Adrenal gland (tissue), 12 donors: ENCODE data around the gene HRH2. TPM values are rescaled to one million over a fixed set of nuclear protein-coding genes. Genes with fewer than 3 reads are reported as not detected.

Experiments
- DNase-seq, 7 donors: peaks; one replicate each; pipeline ENCODE4 v3.0.0-alpha.2; 2019 to 2020
- H3K27ac ChIP-seq, 5 donors: fragments of 200-600 bp; sonication (generic) in 4 of 5; 1 replicate in 3 of 5; 2 replicates in 2 of 5; pipeline versions ENCODE4 v1.5.1 to v1.8.0; 2016 to 2020; ENCODE audit warnings: mild to moderate bottlenecking in 1 of 5
- H3K27me3 ChIP-seq: fragments of 200-600 bp; 2 replicates; pipeline ENCODE4 v1.8.0; 2021
- H3K36me3 ChIP-seq, 2 donors: fragments of 200-600 bp; replicated peaks in 1 of 2; 1 replicate in 1 of 2; 2 replicates in 1 of 2; pipeline versions ENCODE4 v1.5.1 to v1.8.0; 2018 to 2022
- H3K4me1 ChIP-seq, 2 donors: fragments of 200-600 bp; replicated peaks in 1 of 2; 1 replicate in 1 of 2; 2 replicates in 1 of 2; pipeline versions ENCODE4 v1.5.1 to v1.8.0; 2018 to 2021
- H3K4me3 ChIP-seq, 4 donors: fragments of 200-600 bp; sonication (generic) in 3 of 4; one replicate each; pipeline ENCODE4 v1.5.1; 2016 to 2018
- H3K9me3 ChIP-seq, 3 donors: fragments of 200-600 bp; sonication (generic) in 1 of 3; replicated peaks in 1 of 3; 1 replicate in 2 of 3; 2 replicates in 1 of 3; pipeline versions ENCODE4 v1.5.1 to v1.8.0; 2016 to 2021
- POLR2A ChIP-seq, 2 donors: fragments of 450-650 bp; IDR thresholded peaks; one replicate each; pipeline ENCODE4 v1.6.1; 2017; ENCODE audit warnings: antibody characterized with exemption in 2 of 2, mild to moderate bottlenecking in 2 of 2, moderate library complexity in 1 of 2
- WGBS, 4 donors: extraction: QIAGEN DNeasy Blood & Tissue Kit in 2 of 4; methylation state at CpG; one replicate each; pipeline versions ENCODE4 v1.1.5 to v1.1.7; 2013 to 2017; 5-methylcytosine and 5-hydroxymethylcytosine counted together
- intact Hi-C, 2 donors: fragments of 100-400 bp; cut with DNase I; formaldehyde crosslinking; loops; one replicate each; pipeline versions ENCODE4 v1.14.1 to v1.15.0; 2022 to 2023
- polyA plus RNA-seq, 3 donors: library from polyadenylated mRNA; stranded (reverse); fragments of 200-250 nt in 2 of 3; fragments of 350-450 nt in 1 of 3; fragmentation: Illumina TruSeq in 1 of 3; extraction: RNeasy Lipid Tissue Mini Kit (QIAGEN cat#74804) in 1 of 3; gene quantifications; one replicate each; pipeline ENCODE4 v1.2.3, GENCODE V29; 2013 to 2014
- total RNA-seq, 9 donors: library from RNA; depleted of rRNA in 4 of 9; stranded (reverse); fragments of >200 nt in 4 of 9; fragments of 120-200 nt in 1 of 9; fragmentation: NEBNext Ultra II Directional in 1 of 9; extraction: Animal tissue kit (Norgen Biotek cat#: 25700) in 1 of 9; gene quantifications; one replicate each; pipeline versions ENCODE4 v1.1.0 to v1.2.4, GENCODE V29; 2013 to 2023
- TF ChIP-seq, protein P1 (sequence below), 6 experiments: fragments of 450-650 bp in 4 of 6; fragments of 200-600 bp in 2 of 6; sonication (generic) in 1 of 6; IDR thresholded peaks; 1 replicate in 5 of 6; 2 replicates in 1 of 6; pipeline versions ENCODE4 v1.5.1 to v1.8.0; 2016 to 2021; ENCODE audit warnings: antibody characterized with exemption in 6 of 6, mild to moderate bottlenecking in 2 of 6, moderate library complexity in 1 of 6
- donor health status: healthy with polysubstance abuse.
- donor health status: Bipolar disorder and iron deficiency.
- donor health status: DM: yes; HTN: yes; CAD: no.
- donor health status: DM: no; HTN: no; CAD: no.
- donor health status: DM: no; HTN: no; CAD: no.
- donor health status: DM: yes; HTN: yes; CAD: no.

The HRH2 gene
- total and polyA plus RNA-seq, 12 donors: 0.22 to 7.3 (median 3.1) TPM

- TF ChIP-seq, protein P1, sequence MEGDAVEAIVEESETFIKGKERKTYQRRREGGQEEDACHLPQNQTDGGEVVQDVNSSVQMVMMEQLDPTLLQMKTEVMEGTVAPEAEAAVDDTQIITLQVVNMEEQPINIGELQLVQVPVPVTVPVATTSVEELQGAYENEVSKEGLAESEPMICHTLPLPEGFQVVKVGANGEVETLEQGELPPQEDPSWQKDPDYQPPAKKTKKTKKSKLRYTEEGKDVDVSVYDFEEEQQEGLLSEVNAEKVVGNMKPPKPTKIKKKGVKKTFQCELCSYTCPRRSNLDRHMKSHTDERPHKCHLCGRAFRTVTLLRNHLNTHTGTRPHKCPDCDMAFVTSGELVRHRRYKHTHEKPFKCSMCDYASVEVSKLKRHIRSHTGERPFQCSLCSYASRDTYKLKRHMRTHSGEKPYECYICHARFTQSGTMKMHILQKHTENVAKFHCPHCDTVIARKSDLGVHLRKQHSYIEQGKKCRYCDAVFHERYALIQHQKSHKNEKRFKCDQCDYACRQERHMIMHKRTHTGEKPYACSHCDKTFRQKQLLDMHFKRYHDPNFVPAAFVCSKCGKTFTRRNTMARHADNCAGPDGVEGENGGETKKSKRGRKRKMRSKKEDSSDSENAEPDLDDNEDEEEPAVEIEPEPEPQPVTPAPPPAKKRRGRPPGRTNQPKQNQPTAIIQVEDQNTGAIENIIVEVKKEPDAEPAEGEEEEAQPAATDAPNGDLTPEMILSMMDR (IDR thresholded peaks at IDR 0.05): no peak
- no peak for TF ChIP-seq POLR2A (IDR thresholded peaks at IDR 0.05)
- H3K27me3 ChIP-seq: no peaks in the 10 kb centered on the region
- 47 to 80% (median 73%) methylated on average over 6 to 13 of the region's 13 CpGs for WGBS, 4 donors
- no peak overlapping the region for H3K27ac ChIP-seq
- intact Hi-C loops: no loop called here
- H3K4me3 ChIP-seq: no peak overlapping the region
- DNase-seq: peak in 2 of 7 donors; percentile 4 to 44
- H3K36me3 ChIP-seq: no peaks in the 10 kb centered on the region
- no peaks in the 10 kb centered on the region for H3K9me3 ChIP-seq
- H3K4me1 ChIP-seq: no peaks in the 10 kb centered on the region
Measured at GRCh38 chr5:175709276-175709781, 51.5 kb downstream of the HRH2 start.

- WGBS, 4 donors: 63 to 80% (median 74%) methylated on average over 1 to 6 of the region's 6 CpGs
- Histone ChIP-seq H3K4me1 (no peaks in the 10 kb centered on the region), H3K9me3 (no peaks in the 10 kb centered on the region), H3K36me3 (no peaks in the 10 kb centered on the region), H3K4me3 (no peak overlapping the region), H3K27me3 (no peaks in the 10 kb centered on the region), H3K27ac (no peak overlapping the region)
- peak in 2 of 7 donors; percentile 9 to 24 for DNase-seq
- TF ChIP-seq, protein P1 (IDR thresholded peaks at IDR 0.05): no peak
- TF ChIP-seq POLR2A (IDR thresholded peaks at IDR 0.05): no peak
- intact Hi-C loops: no loop called here
Measured at GRCh38 chr5:175710326-175710725, 52.5 kb downstream of the HRH2 start.

DNA sequence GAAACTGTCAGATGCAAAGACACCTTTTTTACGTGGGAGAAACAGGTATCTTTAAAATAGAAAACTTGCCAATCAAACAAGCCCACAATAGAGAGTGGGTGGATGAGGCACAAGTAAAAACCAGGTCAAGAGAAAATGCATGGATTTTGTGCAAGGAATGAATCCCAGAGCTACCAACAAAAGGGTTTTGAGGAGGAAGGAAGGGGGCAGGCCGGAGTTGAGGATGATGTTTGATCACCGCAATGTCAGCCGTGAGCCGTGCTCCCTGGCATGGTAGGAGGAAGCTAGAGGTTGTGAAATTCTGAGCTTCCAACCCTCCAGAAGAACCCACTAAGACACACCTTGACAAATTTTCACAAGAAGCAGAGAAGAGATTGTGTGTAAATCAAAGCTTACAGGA, 53.2 kb downstream of the HRH2 start:
- H3K9me3 ChIP-seq: no peaks in the 10 kb centered on the region
- TF ChIP-seq, protein P1 (IDR thresholded peaks at IDR 0.05): no peak
- no peak for TF ChIP-seq POLR2A (IDR thresholded peaks at IDR 0.05)
- no peak overlapping the region for H3K27ac ChIP-seq
- no peaks in the 10 kb centered on the region for H3K36me3 ChIP-seq
- 78 to 85% (median 80%) methylated on average over 5 of the region's 5 CpGs for WGBS, 4 donors
- H3K4me1 ChIP-seq: no peaks in the 10 kb centered on the region
- intact Hi-C loops: no loop called here
- no peaks in the 10 kb centered on the region for H3K27me3 ChIP-seq
- H3K4me3 ChIP-seq: no peak overlapping the region
- DNase-seq: no peak

DNA sequence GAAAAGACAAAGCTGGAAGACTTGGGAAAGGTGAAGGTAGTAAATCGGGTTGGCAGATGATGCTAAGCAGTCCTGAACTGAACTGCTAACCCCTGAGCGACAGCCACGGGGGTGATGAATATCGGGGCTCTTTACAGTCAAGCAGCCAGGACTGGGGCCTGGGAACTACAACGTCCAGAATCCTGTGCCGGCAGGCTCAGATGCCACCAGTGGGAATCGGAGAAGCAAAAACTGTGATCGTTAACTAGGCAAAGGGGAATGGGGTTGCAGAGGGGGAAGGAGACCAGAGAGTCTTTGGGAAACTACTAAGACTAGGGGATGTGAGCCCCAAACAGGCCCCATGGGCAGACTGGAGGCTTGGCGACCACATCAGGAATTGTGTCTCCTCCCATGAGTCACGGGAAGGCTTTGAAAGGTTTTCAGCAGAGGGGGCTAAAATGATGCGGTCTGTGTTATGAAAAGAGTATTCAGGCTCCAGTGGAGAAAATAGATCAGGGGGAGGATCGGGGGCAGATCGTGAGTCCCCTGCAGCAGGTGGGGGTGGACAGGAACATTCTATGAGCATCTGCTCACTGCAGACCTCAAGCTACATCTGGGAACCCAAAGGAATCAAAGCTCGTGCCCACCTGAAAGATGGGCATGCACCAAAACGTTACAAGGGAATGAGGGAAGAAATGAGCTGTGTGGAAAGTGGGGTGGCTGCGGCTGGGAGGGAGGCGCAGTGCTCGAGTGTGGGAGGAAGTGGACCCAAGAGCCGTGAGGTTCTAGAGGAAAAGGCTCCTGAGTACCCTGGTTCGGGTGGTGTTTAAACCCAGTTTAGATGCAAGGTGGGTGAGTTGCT, 53.8 kb downstream of the HRH2 start:
- DNase-seq: peak in 2 of 7 donors; percentile 8 to 21
- no peak overlapping the region for H3K4me3 ChIP-seq
- no peaks in the 10 kb centered on the region for H3K27me3 ChIP-seq
- H3K27ac ChIP-seq: no peak overlapping the region
- no peaks in the 10 kb centered on the region for H3K9me3 ChIP-seq
- intact Hi-C loops: no loop called here
- no peaks in the 10 kb centered on the region for H3K4me1 ChIP-seq
- WGBS, 4 donors: 74 to 76% (median 75%) methylated on average over 20 of the region's 20 CpGs
- no peak for TF ChIP-seq POLR2A (IDR thresholded peaks at IDR 0.05)
- TF ChIP-seq, protein P1 (IDR thresholded peaks at IDR 0.05): no peak
- H3K36me3 ChIP-seq: no peaks in the 10 kb centered on the region
